Stimulated activated CD4-positive, alpha-beta T cell treated with anti-CD3 and anti-CD28 coated beads, Interleukin-1b, Interleukin-23, amount 100 ng/mL, for 48 hours (primary cell): Measurements from ENCODE around the gene ANKRD33B.
"Not testable (repeated sequence)": the region's sequence is repeated elsewhere in the genome, so short reads cannot be mapped to it uniquely, and the experiment has no call there.

Source experiments
- DNase-seq: peaks from one replicate; pipeline ENCODE4 v3.0.0-alpha.2; 2020

ANKRD33B gene

DNA sequence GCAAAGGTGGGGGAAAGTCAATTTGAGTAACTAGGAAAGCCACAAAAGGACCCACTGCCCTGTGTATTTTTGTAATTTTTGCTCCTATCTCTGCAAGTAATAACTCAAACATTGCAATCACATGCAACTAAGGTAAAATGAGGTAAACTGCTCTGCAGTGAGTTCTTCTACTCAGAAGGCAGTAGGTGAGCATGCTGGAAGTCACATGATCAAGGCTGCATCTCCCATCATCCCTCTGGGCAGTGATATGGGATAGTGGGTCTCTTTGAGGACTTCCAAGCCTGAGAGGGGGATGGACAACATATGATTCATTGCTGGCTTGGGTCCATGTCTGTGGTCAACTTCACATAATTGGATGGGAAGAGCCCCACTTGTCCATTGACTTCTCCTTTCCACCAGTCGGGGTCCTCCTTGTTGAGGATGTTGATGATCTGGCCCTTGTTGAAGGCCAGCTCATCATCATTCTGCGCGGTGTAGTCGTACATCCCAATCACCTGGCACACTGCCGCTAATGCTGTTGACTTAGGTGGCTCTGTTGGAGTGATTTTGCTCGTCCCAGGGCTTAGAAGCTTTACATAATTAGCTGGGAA, 100.4 kb downstream of the ANKRD33B start:
- DNase-seq, result not testable (repeated sequence)

DNA sequence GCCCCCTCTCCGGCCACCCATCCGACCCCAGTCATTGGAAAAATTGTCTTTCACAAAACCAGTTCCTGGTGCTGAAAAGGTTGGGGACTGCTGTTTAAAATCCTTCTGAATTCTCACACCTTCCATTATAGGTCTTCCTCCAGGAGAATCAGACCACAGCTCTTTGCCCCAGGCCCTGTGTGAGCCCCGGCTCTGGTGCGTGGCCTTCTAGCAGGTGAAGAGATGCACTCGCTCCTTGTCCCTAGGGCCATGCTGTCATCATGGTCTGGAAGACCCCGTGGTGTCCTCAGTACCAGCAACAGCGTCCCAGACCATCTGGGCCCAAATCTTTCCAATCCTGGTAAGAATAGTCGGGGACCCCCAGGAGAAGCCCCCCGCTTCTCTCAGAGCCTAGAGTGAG, 101.9 kb downstream of the ANKRD33B start:
- DNase-seq, result no peak

DNA sequence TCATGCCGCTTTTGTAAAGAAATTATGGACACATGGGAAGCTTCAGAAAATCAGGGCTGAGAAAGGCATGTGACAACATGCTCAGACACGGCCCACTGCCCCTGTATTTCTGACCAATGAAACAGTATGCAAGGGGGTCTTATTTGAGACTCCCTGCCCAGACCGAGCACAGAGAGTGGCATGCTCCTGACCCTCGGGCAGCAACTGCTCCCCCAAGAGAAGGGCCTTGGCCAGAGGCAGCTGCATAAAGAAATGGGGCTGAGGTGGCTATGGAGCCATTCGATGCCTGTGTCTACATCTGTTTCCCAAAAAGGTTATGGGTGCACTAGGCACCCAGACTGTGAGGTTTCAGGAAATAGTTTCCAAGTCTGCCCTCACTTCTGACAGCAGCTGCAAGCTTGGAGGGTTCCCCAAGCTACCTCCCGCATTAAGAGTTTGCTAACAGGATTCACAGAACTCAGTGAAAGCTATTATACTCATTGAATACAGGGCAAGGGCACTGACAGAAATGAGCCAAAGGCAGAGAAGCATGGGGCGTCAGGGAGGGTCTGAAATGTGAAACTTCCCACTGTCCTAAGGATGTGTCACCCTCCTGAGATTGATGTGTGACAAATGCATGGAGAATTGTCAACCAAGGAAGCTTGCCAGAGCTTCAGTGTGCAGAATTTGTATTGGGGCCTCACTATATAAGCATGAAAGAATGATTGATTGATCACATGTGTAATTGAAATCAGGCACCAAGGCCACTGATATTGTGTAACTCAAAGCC, 102.8 kb downstream of the ANKRD33B start:
- no peak for DNase-seq

DNA sequence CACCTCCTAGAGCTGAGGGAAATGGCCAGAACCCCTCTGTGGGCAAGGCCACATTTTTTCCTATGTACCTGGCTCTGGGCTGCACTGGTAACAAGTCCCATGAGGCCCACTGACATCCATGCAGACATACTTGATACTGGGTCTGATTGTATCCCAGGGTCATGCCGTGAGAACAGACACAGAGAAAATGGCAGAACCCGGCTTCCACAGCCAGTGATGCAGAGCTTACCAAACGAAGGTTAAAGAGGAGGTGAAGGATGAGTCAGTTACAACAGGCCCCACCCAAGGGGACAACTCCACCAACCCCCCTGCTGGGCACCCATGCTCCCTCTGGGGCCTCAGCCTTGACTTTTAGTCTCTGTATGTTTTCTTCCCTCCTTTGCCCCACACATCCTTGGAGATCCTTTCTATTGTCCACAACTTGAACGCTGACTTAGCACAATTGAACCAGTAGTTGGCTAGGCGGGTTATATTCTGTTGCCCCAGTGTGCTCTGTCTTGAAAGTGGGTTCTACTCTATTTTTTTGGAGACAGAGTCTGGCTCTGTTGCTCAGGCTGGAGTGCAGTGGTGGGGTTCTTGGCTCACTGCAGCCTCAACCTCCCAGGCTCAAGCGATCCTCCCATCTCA, 103.7 kb downstream of the ANKRD33B start:
- DNase-seq, result no peak

DNA sequence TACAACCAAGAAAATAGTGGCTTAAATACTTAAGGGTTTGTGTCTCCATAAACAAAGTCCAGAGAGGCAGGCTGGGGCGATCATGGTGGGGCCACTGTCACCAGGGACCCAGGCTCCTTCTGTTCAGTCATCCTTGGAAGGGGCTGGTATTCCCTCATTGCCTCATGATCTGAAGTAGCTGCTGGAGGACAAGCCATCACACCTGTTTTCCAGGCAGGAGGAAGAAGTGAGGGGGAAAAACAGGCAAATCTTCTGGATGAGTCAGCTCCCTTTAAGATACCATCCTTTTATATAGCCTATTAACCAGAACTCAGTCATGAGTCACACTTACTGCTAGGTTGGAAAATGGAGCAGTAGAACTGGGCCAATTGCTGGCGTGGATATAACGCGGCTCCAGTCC, 104.8 kb downstream of the ANKRD33B start:
- no peak for DNase-seq

DNA sequence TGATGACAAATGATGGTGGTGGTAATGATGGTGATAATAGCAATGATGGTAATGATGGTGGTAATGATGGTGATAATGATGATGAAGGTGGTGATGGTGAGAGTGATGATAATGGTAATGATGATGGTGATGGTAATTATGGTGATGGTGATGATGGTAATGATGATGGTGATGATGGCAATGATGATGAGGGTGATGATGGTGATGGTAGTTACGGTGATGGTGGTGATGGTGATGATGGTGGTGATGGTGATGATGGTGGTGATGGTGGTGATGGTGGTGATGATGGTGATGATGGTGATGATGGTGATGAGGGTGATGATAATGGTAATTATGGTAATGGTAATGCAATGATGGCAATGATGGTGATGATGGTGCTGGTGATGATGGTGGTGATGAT, 106.1 kb downstream of the ANKRD33B start:
- no peak for DNase-seq

DNA sequence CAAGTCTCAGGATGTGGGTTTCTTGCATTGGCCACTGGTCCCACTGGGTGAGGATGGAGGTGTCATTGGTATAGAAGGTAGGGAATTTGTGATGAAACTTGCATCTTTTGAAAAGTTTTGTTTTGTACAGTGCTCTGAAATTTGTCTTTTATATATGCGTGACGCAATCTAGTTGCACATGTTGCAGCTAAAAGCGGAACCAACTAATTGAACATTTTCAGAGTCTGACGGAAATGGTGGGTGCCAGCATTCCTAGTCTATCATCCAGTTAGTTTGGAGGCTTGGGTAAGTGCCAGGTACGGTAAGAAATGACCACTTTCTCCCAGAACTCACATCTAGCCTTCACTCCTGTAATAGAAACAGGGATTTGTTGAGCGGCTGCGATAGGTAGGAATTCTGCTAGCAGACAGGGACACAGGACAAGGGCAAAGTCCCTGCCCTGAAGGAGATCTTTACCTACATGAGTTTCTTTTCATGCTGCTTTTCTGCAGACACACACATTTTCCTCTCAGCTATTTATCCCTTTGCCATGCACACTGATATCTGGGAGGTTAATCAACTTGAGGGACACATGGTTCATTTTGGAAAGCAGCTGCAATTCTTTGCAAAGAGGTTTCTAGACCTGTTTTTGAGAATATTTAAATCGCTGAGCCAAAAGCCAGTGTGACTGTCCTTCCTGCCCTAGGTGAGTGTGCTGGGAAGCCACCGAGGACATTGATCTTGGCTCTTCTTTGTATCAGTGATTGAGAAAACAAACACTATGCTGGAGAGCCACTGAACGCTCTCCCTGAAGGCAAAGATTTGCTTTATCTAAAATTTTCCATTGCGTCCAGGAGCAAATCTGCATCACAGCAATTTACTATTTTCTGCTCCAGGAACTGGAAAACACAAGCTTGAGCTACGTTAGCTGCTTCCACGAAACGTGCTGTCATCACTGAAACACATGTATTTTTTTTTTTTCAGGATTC, 107.5 kb downstream of the ANKRD33B start:
- no peak for DNase-seq

DNA sequence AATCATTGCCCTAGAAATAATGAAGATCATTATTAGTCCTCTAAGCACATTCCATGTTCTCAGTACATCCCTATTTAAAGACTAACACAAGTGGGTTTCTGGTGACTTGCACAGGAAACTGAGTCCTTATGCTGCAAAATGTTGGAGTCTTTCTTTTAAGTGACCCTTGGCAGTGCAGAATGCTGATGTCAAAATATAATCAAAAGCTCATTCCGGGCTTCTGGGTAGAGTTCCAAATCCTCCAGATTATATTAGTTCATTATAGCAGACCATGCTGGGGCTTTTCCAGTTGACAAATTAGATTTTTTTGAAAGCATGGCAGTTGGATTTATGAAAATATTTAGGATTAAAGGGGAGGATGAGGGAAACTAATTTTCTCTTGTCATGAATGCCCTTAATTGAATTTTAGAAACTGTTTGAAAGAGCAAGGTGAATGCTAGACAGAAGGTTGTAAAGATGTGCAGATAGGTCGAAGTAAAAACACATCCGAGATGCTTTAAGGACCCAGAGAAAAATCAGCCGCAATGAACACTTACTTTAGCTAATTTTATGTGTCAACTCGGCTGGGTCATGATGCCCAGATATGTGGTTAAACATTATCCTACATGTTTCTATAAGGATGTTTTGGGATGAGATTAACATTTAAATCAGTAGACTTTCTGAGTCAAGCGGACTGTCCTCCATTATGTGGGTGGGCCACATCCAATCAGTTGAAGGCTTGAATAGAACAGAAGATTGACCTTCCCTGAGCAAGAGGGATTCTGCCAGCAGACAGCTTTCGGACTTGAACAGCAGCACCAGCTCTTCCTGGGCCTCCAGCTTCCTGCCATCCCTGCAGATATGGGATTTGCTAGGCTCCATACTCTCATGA, 108.5 kb downstream of the ANKRD33B start:
- no peak for DNase-seq

DNA sequence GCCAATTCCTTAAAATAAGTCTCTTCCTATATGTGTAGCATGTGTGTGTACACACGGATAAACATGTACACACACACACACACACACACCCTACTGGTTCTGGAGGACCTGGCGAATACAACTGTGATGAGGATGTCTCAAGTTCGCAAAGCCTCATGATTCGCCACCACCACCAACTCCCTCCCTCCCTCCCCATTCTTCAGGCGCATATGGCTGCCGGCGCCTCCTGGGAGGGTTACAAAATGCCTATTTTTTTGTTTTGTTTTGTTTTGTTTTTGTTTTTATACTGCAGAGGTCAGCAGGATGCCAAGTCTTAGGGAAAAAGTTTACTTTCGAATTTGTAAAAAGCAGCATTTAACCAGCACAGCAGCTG, 109.1 kb downstream of the ANKRD33B start:
- DNase-seq, result no peak

DNA sequence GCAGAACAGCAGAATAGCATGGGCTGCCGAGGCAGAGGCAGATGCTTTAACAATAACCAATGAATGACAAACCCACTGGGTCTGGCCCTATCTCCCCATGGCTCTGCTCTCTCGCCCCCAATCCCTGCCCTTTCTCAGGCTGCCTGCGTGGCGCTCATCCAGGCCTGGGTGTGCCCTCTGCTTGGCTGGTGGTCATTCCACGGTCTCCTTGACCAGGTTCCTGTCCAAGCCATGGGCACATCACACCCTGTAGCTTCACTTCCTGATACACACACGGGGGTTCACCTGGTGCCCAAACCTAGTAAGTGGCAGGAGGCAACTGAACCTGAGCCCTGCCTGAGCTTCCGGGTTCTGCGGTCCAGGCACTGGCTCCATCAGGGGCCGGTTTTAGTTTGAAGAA, 109.5 kb downstream of the ANKRD33B start:
- DNase-seq, result no peak

DNA sequence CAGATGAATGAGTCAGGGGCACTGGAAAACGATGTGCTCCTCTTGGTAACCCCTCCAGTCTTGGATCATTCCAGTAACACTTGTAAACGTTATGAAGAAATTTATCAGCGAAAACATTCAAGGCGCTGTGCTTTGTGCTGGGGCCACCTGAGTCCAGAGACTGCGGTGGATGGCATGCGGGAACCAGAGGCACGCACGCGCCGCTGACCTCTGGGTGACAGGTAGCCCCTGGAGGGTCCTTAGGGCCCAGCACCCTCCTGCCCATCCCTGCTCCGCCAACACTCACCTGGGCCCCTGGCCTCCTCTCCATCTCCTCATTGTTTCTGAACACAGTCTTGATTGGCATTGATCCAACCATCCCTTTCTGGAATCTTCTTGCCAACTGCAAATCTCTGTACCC, 110.2 kb downstream of the ANKRD33B start:
- DNase-seq, result no peak

DNA sequence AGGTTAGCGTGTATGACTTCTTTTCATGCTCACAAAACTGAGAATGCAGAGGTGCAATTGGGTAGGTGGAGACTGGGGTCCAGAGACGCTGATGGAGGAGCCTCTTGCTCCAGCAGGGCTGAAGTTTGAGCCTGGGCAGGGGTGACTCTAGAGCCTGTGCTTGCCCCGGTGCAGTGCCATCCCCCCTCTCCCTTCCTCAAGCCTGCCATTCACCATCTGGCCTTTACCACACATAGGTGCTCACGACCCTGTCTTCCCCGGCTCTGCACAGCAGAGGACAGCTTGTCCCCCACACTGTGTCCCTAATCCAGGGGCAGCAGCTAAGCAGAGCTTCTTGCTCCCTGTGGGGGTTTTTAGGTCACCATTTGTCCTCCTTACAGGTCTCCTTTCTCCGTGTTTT, 110.7 kb downstream of the ANKRD33B start:
- DNase-seq, result no peak

DNA sequence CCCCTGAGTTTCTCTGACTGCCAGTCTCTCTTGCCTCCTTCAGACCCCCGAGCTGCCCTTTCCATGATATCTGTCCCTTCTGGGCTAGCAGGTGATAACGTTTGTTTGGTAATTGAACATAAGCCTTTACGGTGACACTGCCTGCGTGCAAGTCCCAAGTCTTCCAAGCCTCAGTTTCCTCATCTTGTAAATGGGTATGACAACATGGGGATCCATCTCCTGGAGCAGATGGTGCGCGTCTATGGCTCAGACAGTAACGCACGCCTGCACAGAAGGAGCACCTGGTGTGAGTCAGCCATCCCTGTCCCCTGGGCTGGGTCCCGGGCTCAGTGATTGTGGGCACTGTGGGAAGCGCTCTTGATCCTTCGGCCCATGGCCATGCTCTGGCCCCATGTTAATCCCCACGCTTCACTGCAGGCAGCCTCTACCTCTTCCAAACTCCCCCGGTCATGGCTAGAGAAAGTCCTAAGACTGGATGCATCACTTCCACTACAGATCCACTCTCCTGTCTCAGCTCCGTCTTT, 111.4 kb downstream of the ANKRD33B start:
- no peak for DNase-seq

DNA sequence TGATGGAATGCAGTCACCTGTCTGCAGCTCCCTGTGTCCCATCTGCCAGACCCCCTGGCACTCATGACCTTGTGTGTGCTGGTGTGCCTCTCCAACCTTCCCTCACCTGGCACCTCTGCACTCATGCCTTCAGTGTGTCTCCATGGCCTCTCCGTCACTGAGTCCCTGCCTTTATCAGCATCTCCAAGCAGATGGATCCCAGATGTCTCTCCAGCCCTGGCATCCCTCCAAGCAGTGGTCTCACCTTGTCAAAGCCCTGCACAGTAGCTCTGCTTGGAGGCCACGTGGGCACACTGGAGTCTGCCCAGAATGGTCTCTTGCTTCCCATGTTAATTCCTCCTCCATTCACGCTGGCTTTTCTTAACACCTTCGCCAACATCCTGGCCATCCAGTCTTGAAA, 112.4 kb downstream of the ANKRD33B start:
- DNase-seq, result no peak

DNA sequence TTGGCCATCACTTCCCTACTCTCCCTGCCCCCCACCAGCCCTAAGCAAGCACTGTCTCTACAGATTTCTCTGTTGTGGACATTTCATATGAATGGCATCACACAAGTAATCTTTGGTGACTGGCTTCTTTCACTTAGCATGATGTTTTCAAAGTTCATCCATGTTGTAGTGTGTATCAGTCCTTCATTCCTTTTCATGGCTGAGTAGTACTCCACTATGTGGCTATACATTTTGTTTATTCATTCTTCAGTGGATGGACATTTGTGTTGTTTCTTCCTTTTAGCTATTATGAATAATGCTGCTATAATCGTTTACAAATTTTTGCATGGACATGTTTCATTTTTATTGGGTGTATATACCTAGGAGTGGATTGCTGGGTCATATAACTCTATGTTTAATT, 113.1 kb downstream of the ANKRD33B start:
- DNase-seq, result no peak

DNA sequence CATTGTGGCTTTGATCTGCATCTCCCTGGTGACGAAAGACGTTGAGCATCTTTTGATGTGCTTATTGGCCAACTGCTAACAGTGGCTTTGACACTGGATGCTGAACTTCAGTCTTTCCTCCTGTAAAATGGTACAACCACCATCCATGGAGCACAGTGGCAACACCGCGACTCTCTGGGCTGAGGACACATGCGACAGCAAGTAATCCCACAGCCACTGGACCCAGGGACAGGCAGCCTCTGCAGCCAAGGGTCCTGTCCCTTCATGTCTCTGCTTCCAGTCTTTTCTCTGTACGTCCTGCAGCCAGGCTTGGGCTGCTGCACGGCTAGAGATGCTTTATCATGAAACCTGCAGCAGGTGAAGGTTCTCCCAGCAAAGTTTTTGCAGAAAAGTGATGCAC, 113.7 kb downstream of the ANKRD33B start:
- no peak for DNase-seq

DNA sequence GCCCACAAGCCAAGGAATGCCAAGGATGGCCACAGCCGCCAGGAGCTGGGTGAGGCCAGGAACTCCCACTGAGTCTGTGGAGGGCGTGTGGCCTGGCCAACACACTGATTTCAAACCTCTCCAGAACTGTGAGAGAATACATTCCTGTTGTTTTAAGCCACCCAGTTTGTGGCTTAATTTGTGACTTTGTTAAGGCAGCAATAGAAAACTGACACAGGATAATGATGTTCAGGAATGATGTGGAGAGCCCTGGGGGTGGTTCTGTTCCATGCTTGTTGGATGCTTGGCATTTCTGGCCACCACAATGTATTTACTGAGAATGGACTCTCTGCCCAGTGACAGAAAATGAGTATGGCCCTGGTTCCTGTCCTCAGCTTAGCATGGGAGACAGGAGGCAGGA, 114.4 kb downstream of the ANKRD33B start:
- no peak for DNase-seq

DNA sequence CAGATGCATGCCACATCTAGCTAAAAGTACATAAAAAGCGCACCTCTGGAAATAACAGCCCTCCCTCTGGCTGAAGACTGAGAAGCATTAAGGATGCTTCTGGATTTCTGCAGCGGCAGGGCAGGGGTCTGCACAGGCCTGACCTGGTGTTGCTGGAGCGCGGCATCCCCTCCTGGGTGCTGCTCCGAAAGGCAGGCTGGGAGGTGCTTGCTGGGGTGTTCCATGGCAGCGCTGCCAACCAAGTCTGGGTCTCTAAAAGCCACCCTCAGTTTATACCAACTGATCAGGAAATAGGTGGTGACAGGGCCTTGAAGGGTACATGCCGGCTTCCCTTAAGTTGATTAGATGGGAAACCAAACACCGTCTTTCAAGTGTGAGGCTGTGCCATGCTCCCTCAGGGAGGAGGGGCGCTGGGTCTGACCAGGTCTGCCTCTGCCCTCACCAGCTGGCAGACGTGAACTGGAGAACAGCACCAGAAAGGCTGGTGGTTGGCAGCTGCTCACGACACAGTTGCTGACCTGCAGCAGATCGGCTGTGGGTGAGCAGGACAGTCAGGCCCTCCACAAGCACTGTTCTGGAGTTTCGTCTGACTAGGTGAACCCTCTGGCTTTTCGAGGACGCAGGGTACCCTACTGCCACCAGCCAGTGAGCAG, 115.6 kb downstream of the ANKRD33B start:
- no peak for DNase-seq

DNA sequence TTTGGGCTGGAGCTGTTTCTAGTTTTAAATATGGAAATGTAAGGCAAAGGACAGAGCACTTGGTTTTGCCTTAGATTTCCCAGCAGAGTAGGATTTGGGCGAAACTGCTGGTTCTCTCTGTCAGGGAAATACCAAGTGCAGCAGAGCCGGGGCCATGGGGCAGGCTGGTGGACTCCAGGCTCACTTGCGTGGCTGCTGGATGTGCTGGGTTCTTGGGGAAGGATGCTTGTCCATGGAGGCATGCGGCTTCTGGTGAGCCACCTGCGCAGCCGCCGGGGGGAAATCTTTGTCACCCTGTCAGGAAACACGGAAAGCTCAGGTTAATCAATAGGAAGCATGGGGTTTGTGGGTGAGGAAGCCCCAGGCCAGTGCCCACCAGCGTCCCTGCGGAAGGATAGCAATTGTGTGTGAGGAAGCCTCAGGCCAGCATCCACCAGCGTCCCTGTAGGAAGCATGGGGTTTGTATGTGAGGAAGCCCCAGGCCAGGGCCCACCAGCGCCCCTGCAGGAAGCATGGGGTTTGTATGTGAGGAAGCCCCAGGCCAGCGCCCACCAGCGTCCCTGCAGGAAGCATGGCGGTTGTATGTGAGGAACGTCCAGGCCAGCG, 117.1 kb downstream of the ANKRD33B start:
- no peak for DNase-seq

DNA sequence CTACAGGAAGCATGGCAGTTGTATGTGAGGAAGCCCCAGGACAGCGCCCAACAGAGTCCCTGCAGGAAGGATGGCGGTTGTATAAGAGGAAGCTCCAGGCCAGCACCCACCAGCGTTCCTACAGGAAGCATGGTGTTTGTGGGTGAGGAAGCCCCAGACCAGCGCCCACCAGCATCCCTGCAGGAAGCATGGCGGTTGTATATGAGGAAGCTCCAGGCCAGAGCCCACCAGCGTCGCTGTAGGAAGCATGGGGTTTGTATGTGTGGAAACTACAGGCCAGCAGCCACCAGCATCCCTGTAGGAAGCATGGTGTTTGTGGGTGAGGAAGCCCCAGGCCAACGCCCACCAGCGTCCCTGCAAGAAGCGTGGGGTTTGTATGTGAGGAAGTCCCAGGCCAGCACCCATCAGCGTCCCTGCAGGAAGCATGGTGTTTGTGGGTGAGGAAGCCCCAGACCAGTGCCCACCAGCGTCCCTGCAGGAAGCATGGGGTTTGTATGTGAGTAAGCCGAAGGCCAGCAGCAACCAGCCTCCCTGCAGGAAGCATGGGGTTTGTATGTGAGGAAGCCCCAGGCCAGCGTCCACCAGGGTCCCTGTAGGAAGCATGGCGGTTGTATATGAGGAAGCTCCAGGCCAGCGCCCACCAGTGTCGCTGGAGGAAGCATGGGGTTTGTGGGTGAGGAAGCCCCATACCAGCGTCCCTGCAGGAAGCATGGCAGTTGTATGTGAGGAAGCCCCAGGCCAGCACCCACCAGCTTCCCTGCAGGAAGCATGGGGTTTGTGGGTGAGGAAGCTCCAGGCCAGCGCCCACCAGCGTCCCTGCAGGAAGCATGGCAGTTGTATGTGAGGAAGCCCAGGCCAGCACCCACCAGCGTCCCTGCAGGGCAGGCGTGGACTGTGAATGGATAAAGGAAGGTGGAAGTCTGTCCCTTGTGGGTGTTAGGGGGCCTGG, 118.1 kb downstream of the ANKRD33B start:
- DNase-seq, result no peak
